GM21360 (cell line): ENCODE measurements around the gene KIF26A.

Experiments used
- ATAC-seq: cut with Tn5 transposase; IDR thresholded peaks from one replicate; pipeline ENCODE4 v1.9.1; 2021; ENCODE audit warnings: mild to moderate bottlenecking, moderate library complexity; ENCODE audit not compliant: unreplicated experiment

Gene KIF26A

GRCh38 chr14:104175041-104175440 lies 36.7 kb downstream of the KIF26A start:
- ATAC-seq, result no peak

DNA sequence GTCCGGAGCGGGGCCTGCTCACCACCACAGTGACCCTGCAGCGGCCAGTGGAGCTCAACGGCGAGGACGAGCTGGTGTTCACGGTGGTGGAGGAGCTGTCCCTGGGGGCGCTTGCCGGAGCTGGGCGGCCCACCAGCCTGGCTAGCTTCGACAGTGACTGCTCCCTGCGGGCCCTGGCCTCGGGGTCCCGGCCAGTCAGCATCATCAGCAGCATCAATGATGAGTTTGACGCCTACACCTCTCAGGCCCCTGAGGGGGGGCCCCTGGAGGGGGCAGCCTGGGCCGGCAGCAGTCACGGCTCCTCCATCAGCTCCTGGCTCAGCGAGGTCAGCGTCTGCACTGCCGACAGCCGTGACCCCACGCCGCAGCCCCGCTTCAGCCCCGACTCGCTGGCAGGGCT lies 37.4 kb downstream of the KIF26A start:
- ATAC-seq, result no peak

DNA sequence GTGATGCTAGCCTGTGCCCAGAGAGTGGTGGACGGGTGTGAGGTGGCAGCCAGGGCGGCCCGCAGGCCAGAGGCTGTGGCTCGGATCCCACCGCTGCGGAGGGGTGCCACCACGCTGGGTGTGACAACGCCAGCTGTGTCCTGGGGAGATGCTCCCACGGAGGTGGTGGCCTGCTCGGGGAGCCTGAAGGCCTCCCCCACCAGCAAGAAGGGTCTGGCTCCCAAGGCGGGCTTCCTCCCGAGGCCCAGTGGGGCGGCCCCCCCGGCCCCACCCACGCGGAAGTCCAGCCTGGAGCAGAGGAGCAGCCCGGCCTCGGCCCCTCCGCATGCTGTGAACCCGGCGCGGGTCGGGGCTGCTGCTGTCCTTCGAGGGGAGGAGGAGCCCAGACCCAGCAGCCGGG lies 38.2 kb downstream of the KIF26A start:
- ATAC-seq, result no peak

DNA sequence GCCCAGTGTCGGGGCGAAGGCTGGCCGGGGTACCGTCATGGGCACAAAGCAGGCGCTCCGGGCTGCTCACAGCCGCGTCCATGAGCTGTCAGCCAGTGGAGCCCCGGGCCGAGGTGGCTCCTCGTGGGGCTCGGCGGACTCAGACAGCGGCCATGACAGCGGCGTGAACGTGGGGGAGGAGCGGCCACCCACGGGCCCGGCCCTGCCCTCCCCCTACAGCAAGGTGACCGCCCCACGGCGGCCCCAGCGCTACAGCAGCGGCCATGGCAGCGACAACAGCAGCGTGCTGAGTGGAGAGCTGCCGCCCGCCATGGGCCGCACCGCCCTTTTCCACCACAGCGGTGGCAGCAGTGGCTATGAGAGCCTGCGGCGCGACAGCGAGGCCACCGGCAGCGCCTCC lies 39.0 kb downstream of the KIF26A start:
- no peak for ATAC-seq

- ATAC-seq, result no peak
These were observed 39.9 kb downstream of the KIF26A start for GRCh38 chr14:104178279-104178678.

DNA sequence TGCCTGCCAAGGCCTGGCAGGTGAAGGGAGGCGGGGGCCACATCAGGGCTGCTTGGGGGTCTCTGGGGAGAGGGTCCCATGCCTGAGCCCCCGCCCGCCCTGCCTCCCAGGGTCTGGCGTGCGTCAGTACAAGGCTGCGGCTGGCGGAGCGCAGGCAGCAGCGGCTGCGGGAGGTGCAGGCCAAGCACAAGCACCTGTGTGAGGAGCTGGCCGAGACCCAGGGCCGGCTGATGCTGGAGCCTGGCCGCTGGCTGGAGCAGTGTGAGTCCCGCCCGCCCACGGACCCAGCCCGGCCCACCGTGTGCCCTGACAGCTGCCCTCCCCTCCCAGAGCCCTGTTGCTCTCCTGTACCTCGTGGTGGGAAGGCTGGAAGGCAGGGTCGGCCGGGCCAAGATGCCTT lies 40.7 kb downstream of the KIF26A start:
- no peak for ATAC-seq

- no peak for ATAC-seq
These were observed 41.3 kb downstream of the KIF26A start for GRCh38 chr14:104179564-104180129.

GRCh38 chr14:104180561-104181165 lies 42.3 kb downstream of the KIF26A start:
- no peak for ATAC-seq

GRCh38 chr14:104181761-104182530 lies 43.6 kb downstream of the KIF26A start:
- no peak for ATAC-seq

GRCh38 chr14:104182857-104183425 lies 44.6 kb downstream of the KIF26A start:
- ATAC-seq, result no peak

GRCh38 chr14:104183796-104184195 lies 45.4 kb downstream of the KIF26A start:
- ATAC-seq, result no peak

DNA sequence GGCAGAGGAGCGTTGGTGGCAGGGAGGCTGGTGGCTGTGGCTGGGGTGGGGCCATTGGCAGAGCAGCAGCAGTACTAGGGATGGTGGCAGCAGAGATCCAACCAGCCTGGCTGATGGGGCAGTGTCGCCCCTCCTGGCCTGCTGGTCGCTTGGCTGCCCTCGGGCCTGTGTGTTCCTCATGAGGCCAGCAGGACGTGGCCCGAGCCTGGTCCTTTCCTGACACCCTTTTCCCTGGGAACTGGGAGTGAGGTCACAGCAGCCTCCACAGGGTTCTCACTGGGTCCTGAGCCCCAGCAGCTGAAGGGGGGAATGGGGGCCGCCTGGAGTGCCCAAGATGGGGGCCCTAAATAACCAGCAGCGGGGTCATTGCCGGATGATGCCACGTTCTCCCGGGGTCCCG lies 46.1 kb downstream of the KIF26A start:
- ATAC-seq, result no peak

DNA sequence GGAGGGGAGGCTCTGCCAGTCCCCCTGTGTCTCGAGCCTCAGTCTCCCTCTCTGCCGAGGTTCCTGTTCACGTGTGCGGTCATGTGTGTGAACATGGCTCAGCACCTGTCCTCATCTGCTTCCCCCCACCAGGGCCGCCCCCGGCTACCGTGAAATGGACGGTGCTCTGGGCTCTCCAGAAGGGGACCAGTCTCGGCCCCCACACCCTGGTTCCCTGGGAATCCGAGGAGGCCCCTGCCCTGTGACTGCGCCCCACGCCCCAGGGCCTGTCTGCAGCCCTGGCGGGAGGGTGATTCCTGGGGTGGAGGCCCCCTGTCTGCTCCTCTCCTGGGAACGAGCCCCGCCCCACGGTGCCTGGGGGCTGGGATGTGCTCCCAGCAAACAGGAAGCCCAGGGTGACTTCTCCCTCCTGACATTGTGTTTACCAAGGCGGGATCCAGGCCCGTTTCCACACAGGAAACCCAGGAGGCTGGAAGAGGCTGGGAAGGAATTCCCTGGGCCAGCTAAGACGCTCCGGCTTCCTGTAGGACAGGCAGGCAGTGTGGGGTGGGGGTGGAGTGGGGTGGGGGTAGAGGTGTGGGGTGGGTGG lies 46.6 kb downstream of the KIF26A start:
- no peak for ATAC-seq

GRCh38 chr14:104185916-104186495 lies 47.6 kb downstream of the KIF26A start:
- ATAC-seq, result no peak

GRCh38 chr14:104186575-104186974 lies 48.2 kb downstream of the KIF26A start:
- no peak for ATAC-seq

GRCh38 chr14:104187121-104187889 lies 48.9 kb downstream of the KIF26A start:
- no peak for ATAC-seq

GRCh38 chr14:104187931-104188726 lies 49.7 kb downstream of the KIF26A start:
- no peak for ATAC-seq

- ATAC-seq, result no peak
These were observed 50.5 kb downstream of the KIF26A start for GRCh38 chr14:104188727-104189400.
